Ecto neural progenitor cell (in vitro differentiated cells): Measurements from ENCODE around the gene NFS1.
A peak's percentile ranks its signal among the peaks of the same experiment; 100 is the strongest.

Experiments used
- DNase-seq: peaks from one replicate; pipeline ENCODE4 v3.0.0-alpha.2; 2018; ENCODE audit warnings: low spot score

Gene NFS1

DNA sequence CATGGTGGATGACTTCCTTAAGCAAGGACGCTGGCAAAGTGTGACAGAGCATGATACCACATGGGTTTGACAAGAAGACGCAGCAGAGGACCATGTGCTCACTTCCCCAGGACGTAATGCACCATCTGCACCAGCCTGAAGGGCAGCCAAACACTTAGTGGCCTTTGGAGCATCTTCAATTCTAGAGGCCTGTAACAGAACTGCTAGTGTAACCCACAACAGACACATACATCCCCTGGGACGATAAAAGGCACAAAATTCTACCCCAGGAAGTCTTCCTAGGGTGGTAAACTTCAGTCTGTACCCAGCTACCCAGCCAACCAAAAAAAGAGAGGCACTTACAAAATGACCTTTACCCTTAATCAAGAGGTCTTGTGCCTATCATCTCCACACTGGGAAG, 25.3 kb downstream of the NFS1 start:
- DNase-seq: no peak

DNA sequence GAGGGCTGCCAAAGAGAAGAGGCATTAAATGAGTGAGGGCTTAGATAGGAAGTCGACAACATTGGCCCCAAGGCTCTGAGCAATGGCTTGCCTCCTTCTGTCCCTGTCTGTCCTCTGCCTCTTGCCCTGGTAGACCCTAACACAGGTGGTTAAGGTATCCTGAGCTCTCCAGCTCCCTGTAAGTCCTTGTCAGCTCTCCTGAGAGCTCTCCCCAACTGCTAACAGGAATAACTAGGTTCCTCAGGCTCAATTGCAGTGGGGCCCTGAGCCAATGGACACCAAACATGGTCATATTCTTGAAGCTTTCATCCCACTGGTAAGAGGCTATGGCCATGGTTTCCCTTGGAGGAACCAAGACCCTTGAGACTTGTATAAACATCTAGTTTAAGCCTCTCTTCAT, 29.5 kb downstream of the NFS1 start:
- peak; percentile 17 for DNase-seq

DNA sequence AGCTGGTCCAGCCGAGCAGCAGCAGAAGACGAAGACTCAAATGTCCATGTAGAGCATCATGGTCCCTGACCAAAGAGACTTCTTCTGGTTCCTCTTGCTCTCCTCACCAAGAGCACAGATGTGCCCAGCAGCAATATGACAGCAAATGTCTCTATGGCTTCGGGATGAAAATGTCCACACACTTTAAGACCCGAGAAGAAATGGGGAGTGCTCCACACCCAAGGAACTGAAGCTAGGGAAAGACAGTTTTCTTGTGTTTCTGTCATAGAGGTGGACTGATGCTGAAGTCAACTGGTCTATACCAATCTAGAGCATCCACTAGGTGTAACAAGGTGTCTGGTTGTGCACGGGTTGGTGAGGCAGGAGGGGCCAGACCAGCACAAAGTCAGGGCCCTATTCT, 29.9 kb downstream of the NFS1 start:
- DNase-seq: peak; percentile 10

DNA sequence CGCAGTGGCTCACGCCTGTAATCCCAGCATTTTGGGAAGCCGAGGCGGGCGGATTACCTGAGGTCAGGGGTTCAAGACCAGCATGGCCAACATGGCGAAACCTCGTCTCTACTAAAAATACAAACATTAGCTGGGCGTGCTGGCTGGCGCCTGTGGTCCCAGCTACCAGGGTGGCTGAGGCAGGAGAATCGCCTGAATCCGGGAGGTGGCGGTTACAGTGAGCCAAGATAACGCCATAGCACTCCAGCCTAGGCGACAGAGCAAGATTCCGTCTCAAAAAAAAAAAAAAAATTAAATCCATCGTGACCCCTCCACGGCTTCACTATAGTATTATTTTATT, 33.2 kb downstream of the NFS1 start:
- DNase-seq: peak; percentile 22

DNA sequence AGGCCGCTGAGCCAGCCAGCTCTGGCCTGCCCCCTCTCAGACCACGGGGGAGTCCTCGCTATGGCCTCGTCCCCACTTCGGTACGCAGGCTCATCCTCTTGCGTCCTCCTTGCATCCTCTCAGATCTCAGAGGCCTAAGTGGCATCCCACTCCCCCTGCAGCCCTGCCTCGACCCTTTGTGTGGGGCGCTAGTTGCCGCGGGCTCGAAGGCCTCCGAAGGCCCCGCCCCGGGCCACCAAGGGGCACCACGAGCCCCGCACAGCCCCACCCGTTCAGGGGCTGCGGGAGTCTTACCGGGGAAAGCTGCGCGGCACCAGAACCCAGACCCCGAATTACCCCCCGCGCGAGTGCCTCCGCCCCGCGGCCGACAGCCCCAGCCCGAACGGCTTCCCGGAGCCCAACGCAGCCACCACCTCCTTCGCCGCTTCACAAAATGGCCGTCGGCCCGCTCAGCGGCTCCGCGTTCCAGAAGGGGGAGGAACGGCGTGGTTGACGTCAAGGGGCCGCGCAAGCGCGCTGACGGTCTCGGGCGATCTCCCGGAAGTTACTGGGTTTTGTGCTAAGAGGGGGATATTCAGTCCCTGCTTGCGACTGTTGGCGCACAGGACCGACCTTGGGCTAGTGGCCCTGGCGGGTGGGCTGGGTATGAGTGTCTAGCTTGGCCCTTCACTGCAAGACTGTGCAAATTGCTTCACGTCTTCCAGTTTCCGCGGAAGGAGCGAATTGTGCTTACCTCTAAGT, 34.5 kb downstream of the NFS1 start, which contains the start of the genes CPNE1 and RBM12:
Gene CPNE1 (minus strand): TSS at position 435 of the 741 bp plus-strand sequence. CDS start 31,977 bp downstream, outside the sequence.
Gene RBM12 (minus strand): TSS at position 435 of the 741 bp plus-strand sequence. CDS start 9,578 bp downstream, outside the sequence.
- peak; percentile 97 for DNase-seq

DNA sequence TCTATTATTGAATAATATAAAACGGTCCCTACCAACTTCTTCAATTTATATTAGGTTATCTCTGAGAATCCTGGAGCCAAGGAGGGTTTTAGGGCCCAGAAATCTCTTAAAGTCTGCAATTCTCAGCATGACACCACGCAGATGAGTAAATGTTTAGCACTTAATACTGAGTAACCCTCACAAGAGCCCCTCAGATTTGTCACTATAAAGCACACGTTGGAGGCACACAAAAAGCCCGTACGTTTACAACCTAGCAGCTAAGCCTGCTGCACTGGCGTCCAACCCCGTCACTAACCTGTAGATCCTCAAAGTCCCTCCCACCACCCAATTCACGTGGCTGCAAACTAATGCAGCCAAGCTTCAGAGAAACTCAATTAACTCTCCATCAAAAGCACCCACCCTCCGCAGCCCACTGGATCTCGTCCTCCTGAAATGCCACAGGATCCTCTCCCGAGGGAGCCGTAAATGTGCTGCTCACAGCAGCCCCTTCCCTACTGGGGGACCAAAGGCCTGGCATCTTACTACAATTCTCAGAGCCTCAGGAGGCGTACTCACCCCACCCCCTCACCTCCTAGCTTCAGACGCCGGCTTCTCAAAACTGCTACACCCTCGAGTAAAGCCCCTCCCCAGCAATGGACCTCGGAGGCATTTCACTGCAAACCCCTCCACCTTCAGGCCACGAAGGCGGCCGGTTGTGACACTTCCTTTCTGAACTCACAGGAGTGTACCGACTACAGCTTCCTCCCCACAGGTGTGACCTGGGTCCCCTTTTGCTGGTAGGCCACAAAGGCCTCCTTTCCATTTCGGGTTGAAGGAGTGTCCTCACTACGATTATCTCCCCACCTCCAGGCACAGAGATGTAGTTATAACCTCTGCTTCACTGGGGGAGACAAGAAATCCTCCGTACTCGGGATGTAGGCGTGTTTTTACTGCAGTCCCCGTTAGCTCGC, 35.4 kb downstream of the NFS1 start:
- DNase-seq: peak; percentile 69

DNA sequence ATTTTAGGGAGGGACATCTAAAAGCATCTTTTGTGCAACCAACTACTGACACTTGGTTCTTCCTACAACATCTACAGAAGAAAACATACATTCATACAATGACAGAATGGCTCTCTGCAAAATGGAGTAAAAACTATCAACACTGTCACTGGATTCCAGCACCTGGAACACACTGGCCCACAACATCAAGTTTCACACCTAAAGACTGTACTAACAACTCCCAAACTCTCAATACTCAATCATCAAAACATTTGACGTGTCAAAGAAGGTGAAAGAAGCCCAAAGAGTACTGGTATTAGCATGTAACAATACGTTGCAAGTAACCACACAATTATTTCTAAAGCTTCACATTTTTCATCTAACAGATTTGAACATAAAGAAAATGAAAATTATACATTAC, 36.6 kb downstream of the NFS1 start:
- peak; percentile 12 for DNase-seq

DNA sequence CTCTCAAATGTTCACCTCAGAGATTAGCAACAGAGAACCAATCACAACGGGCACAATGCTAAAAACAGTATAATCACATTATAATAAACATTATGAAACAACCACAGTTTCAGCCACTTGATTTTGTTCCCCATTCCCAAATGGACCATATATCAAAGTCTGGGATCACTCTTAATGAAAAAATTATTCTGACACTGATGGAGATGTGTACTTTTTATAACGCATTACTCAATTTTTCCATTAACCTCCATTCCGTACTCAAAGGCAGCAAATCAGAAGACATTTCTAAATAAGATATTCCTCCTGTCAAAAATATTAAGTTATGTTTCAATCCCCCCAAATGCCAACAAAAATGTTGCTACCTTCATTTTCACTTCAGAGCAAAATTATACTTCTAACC, 37.2 kb downstream of the NFS1 start:
- DNase-seq: no peak

DNA sequence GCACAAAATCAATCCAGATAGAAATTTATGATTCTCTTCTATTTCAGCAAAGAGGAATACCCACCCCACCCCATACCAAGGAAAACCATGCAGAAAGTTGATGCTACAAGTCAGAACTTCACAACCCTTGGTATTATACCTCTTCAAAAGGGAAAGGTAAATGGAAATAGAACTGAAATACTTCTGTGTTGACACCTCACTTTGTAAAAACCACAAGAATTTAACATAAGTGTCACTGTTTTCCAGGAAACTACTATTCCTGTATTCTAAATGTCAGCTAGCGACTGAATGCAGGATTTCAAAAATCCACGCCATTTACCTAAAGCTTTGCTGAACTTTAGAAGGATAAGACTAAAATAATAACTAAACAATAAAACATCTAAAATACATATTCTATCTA, 38.1 kb downstream of the NFS1 start:
- DNase-seq: no peak

DNA sequence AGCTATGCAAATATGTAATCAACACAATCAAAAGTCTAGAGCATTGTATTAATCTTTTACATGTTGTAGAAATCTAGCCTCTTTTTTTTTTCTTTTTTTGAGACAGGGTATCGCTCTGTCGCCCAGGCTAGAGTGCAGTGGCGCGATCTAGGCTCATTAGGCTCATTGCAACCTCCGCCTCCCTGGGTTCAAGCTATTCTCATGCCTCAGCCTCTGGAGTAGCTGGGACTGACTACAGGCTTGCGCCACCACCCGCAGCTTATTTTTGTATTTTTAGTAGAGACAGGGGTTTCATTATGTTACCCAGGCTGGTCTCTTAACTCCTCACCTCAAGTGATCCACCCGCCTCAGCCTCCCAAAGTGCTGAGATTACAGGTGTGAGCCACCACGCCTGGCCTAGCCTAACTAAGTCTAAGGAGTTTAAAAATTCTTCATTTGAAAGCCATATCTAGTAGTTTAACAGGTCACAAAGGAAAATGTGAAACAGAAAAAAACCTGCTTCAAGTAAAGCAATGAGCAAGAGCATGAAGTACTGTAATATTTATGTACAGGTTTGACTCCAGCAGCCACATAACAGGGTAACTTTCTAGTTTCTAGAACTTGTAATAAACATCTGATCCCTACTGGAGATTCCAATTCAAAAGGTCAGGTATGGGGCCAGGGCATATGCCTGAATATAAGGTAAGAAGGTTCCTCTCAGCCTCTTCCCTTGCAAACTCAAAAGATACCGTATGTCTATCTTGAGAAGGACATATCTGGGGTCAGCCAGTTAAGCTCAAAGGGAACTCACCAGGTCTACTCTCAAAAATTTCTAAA, 38.8 kb downstream of the NFS1 start:
- peak; percentile 40 for DNase-seq

DNA sequence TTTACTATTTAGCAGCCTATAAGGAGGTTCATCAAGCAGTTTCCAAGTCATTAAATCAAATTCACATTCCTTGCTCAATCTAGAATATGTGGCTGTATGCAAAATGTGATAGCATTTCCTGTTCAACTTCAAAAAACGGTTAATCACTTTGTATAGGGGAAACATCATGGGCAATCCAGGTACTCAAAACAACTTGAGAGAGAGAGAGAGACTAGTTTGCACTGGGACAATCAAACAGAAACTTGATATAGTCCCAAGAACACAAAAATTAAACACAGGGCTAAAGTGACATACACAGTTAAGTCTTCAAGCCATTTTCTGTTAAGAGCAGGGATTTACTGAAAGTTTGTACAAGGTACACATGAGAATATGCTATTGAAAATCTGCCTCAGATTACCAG, 41.9 kb downstream of the NFS1 start:
- no peak for DNase-seq

DNA sequence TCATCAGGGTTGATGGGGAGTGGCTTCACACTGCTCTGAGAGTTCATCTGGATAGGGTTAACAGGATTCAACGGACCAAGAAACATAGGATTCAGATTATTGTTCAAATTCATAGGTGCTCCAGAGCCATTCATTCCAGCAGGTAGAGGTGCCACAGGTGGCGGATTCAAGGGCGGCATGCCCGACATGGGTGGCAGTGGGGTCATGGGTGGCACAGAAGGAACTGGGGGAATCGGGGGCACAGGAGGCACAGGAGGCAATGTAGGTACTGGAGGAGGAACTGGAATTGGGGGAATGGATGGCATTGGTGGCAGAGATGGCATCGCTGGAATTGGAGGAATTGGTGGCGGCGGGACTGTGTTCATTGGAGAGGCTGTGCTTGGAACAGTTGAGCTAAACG, 44.7 kb downstream of the NFS1 start:
- DNase-seq: peak; percentile 20

DNA sequence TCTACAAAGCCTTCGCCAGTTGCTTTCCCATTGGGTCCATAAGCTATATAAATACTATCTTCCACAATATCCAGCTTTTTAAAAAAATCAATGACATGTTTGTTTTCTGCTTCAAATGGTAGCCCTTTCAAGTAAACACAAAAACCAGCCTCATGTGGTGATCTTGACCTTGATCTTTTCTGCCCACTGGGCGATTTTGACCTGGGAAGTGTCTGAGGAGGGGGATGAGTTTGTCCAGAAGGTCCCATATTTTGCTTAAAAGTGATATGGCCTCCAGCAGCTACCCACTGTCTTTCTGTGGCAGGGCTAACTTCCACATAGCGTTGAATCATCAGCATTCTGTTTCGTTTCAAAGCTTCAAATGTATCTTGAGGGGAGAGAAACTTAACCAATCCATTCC, 45.3 kb downstream of the NFS1 start:
- no peak for DNase-seq

DNA sequence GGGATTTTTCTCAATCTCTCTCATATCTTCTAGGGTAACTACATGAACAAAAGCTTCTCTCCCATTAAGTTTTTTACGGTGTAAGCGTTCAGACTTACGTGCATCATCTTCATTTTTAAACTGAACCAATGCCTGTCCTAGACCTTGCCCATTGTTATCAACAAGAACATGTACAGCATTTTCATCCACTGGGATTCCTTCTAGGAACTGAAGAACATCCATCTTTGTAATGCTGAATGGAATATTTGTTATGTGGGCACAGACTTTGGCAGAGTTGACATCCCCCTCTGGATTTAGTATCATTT, 45.8 kb downstream of the NFS1 start:
- DNase-seq: no peak

DNA sequence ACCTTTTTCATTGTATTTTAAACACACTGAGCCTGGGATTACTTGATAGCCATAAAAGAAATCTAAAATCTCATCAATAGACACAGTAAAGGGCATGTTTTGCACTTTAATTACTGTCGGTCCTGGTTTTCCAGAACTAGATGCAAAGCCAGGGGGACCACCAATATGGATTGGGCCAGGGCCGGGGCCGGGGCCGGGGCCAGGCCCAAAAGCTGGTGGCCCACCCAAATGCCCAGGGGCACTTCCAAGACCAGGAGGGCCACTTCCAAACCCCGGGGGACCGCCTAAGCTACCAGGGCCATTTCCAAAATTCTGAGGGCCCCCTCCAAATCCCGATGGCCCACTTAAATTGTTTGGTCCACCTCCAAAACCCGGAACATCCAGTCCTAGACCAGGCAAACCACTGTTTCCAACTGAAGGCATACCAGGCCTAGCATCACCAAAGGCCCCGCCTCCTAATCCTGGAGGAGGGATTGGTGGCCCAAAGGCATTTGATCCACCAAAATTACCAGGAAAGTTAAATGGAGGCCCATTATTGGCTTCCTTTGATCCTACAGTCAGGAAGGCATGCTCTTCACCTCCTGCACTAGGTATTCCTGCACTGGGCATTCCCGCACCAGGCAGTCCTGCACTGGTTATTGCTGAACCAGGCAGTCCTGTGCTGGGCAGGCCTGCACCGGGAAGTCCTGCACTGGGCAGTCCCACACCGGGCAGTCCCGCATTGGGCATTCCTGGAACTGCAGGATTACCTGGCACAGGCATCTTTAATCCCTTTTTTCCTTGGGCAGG, 46.3 kb downstream of the NFS1 start:
- peak; percentile 34 for DNase-seq

DNA sequence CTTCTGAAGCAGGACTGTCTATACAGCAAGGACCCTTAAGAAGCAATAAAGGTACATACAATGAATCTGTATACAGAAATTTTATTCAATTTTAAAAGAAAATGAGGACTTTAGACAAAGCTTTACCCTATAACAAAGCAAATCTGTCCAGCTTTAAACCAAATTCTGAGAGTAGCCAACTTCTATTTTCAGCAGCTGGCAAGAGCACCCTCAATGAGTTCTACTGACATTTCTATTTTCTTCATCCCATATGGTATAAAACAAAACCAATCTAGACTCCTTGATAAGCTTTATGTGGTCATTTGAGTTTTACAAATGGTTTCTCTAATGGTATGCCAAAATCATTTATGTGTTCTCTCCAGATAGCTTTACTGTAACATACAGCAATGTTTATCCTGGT, 47.2 kb downstream of the NFS1 start:
- DNase-seq: no peak

DNA sequence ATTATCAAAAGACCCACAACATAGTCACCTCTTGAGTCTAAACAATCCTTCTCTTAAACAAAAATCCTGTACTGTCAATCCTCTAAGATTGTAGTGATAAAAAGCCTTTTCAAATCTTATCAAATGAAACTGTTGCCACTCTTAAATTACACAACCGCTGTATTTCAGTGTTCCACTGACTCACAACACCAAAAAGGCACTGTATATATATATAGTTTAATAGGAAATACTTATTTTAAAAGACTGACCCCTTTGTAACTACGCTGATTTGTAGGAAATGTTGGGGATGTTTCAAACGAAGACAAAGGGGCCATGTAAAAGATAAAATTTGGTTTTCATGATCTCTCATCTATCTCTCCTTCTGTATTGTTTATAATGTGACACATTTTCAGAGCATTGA, 48.5 kb downstream of the NFS1 start:
- DNase-seq: no peak

DNA sequence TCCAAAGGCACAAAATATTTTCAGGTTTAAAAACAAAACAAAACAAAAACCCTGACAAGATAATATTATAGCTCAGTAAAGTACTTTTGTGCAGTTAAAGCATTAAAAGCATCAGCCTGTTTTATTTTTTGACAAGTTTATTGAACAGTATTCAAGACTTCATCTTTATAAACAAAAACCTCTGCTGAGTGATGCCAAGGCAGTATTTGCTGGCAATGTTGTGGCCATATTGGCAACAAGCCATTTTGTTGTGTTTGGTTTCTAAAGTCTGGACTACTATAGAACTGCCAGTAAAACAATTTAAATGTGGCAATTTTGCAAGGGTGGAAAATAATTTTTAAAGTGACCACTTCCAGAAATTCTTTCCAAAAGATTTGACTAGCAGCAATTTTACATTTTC, 50.3 kb downstream of the NFS1 start:
- DNase-seq: no peak

DNA sequence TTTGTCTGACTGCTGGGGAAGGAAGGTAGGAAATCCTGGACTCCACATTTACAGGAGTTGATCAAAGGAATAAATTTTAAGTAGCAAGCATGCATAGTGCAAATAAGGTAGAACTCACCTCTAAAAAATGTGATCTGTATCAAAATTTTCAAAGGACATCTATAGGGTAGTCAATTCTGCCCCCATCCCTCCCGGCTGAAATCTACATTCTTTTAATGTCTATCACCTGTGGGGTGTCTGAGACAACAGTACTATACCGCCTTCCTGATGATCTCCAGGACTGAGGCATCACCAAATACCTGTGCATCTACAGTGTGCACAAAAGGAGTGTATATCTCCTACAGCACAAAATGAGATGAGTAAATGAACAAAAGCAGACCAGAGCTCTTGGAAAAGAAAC, 54.3 kb downstream of the NFS1 start:
- DNase-seq: no peak

DNA sequence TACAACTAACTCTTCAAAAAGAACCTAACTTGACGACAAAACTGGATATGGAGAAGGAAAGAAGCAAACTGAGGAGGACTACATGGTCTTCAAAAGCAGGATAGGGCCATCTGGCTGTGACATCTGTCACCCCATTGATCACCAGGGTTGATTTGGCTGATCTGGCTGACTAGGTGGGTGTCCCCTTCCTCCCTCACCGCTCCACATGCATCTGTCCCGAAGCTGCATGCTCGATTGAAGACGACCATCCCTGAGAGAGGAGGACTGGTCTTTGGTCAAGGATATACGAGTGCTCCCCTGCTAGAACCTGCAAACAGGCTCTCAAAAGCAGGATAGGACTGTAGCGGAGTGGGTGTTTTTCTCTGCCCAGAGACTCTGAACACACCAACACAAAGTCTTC, 56.1 kb downstream of the NFS1 start:
- DNase-seq: peak; percentile 34

DNA sequence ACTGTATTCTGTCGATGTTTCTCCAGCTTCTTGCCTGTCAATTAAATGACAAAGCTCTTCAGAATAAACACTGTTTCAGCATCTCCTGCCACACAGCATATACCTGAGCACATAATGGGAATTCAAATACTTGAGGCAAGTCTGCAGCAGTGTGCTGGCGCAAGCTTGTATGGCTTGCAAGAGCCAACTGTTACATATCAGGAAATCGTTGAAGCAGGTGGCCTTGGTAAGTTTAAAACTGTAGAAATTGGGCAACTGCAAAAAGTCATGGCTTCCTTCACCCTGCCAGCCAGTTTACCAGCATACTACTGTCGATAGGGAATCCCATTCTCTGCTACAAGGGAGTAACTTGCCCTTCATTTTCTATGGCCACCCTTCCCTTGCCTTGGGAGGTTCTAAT, 57.4 kb downstream of the NFS1 start:
- DNase-seq: peak; percentile 14

DNA sequence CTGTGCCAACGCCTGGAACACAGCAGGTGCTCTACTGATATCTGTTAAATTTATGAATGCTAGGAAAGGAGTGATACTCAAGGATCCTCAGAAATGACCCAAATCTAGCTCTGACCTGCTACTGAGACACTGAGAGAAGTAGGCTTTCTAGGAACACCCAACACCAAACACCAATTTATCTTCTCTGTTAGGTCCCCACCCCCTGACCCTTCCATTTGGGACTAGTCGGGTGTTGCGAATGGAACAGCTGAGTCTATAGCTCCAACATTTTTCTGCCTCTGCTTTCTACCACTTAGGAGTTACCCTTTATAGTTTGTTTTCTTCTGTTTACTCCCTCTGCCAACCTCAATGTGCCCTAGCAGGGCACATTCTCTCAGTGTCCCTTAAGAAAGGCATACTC, 58.4 kb downstream of the NFS1 start:
- peak; percentile 19 for DNase-seq
